ENCODE data around the gene CALY. TPM values are rescaled to one million over a fixed set of nuclear protein-coding genes. Genes with fewer than 3 reads are reported as not detected.

CALY gene
- total RNA-seq, 3 donors from 2014 or later (not counting 1 experiment from before 2014, with no cell fraction given): not detected

GRCh38 chr10:133275684-133276092, 61.0 kb downstream of the CALY start:
- Histone ChIP-seq H3K27ac (ENCODE audit: low read length) (peak overlapping the region; percentile 93), H3K36me3 (ENCODE audit: control insufficient read depth, insufficient read depth, low read length) (peaks cover 34% of the 10 kb centered on the region), H3K4me1 (ENCODE audit: control insufficient read depth, insufficient read depth, low read length) (peaks cover 75% of the 10 kb centered on the region), H3K9me3 (ENCODE audit: control insufficient read depth, insufficient read depth, low read length) (no peaks in the 10 kb centered on the region), H3K27me3 (ENCODE audit: control insufficient read depth, insufficient read depth, low read length) (no peaks in the 10 kb centered on the region), H3K4me3 (ENCODE audit: low read length) (peak overlapping the region; percentile 90)
- Mint-ChIP-seq H3K27ac (peak overlapping the region; percentile 98), H3K36me3 (no peaks in the 10 kb centered on the region), H3K4me1 (peaks cover 28 to 49% of the 10 kb centered on the region in 2 donors), H3K27me3 (ENCODE audit: low read depth in 2 of 2) (no peaks in the 10 kb centered on the region), H3K9me3 (no peaks in the 10 kb centered on the region), H3K4me3 (peak overlapping the region; percentile 93)
- peak; percentile 16 to 28 (median 16) for ATAC-seq
- intact Hi-C loops (cut with micrococcal nuclease): loop anchor here (5.0 kb wide), 1 partner anchor 117 kb away; the partner anchor contains the start of gene MTG1
- 0% methylated on average over 12 of the region's 12 CpGs for WGBS (ENCODE audit: insufficient coverage)
- TF ChIP-seq CTCF (IDR thresholded peaks at IDR 0.05): peak; percentile 36
- DNase-seq: peak; percentile 60 to 71

GRCh38 chr10:133274751-133275683, 61.7 kb downstream of the CALY start:
- TF ChIP-seq CTCF (IDR thresholded peaks at IDR 0.05): no peak
- peak; percentile 36 to 54 (median 49) for ATAC-seq
- Mint-ChIP-seq H3K27me3 (ENCODE audit: low read depth in 2 of 2) (no peaks in the 10 kb centered on the region), H3K4me3 (peak overlapping the region; percentile 93), H3K27ac (peak overlapping the region; percentile 98), H3K9me3 (no peaks in the 10 kb centered on the region), H3K4me1 (peaks cover 25 to 44% of the 10 kb centered on the region in 2 donors), H3K36me3 (no peaks in the 10 kb centered on the region)
- peak; percentile 74 to 93 for DNase-seq
- H3K27ac ChIP-seq (ENCODE audit: low read length): peak overlapping the region; percentile 93
- H3K4me3 ChIP-seq (ENCODE audit: low read length): peak overlapping the region; percentile 90
- peaks cover 69% of the 10 kb centered on the region for H3K4me1 ChIP-seq (ENCODE audit: control insufficient read depth, insufficient read depth, low read length)
- H3K27me3 ChIP-seq (ENCODE audit: control insufficient read depth, insufficient read depth, low read length): no peaks in the 10 kb centered on the region
- intact Hi-C loops (cut with micrococcal nuclease): loop anchor here (5.0 kb wide), 1 partner anchor 117 kb away; the partner anchor contains the start of gene MTG1
- H3K9me3 ChIP-seq (ENCODE audit: control insufficient read depth, insufficient read depth, low read length): no peaks in the 10 kb centered on the region
- WGBS (ENCODE audit: insufficient coverage): 1% methylated on average over 25 of the region's 26 CpGs
- H3K36me3 ChIP-seq (ENCODE audit: control insufficient read depth, insufficient read depth, low read length): peaks cover 41% of the 10 kb centered on the region

Other genes starting within 250 kb of the CALY start
- not detected for gene ADGRA1, start 249.0 kb downstream of the CALY start, total RNA-seq
- gene KNDC1, start 176.7 kb downstream of the CALY start, total RNA-seq: 1 to 10 TPM in 2 of 3 donors, not detected in 1; 2.1 to 5.9 TPM
- under 1 TPM in 2 of 3 donors, not detected in 1; 0.31 to 0.33 TPM for gene UTF1, start 106.7 kb downstream of the CALY start, total RNA-seq
- 1 to 10 TPM in 1 of 3 donors, under 1 TPM in 2; 0.48 to 4.1 (median 0.75) TPM for gene VENTX, start 99.0 kb downstream of the CALY start, total RNA-seq
- 100 to 1,000 TPM; 357 to 682 (median 425) TPM for gene ADAM8, start 60.0 kb downstream of the CALY start, total RNA-seq
- gene TUBGCP2, start 28.0 kb downstream of the CALY start, total RNA-seq: 10 to 100 TPM; 74.3 to 81.8 (median 78.7) TPM
- 10 to 100 TPM; 28.1 to 39.0 (median 32.4) TPM for gene ZNF511, start 28.0 kb downstream of the CALY start, total RNA-seq
- not detected for gene PRAP1, start 10.5 kb upstream of the CALY start, total RNA-seq
- gene FUOM, start 21.1 kb upstream of the CALY start, total RNA-seq: 1 to 10 TPM; 7.6 to 9.5 (median 7.9) TPM
- 10 to 100 TPM; 17.7 to 21.3 (median 19.9) TPM for gene ECHS1, start 36.5 kb upstream of the CALY start, total RNA-seq
- gene PAOX, start 42.4 kb upstream of the CALY start, total RNA-seq: 1 to 10 TPM; 4.2 to 5.8 (median 5.5) TPM
- 10 to 100 TPM; 64.3 to 76.3 (median 67.1) TPM for gene MTG1, start 57.3 kb upstream of the CALY start, total RNA-seq
- not detected for gene SPRN, start 87.7 kb upstream of the CALY start, total RNA-seq
- gene SCART1, start 117.0 kb upstream of the CALY start, total RNA-seq: 10 to 100 TPM in 1 of 3 donors, 1 to 10 TPM in 2; 8.6 to 13.8 (median 9.9) TPM
- gene CYP2E1, start 190.5 kb upstream of the CALY start, total RNA-seq: 1 to 10 TPM; 2.8 to 3.8 (median 2.9) TPM
- gene SYCE1, start 228.7 kb upstream of the CALY start, total RNA-seq: under 1 TPM in 1 of 3 donors, not detected in 2; 0.82 TPM